A549 treated with Hydrocortisone at 1 μM for 4 hours (cell line): ENCODE data around the gene TRIM5. TPM values are rescaled to one million over a fixed set of nuclear protein-coding genes. Genes with fewer than 3 reads are reported as not detected.

Experiments used
- total RNA-seq: library from RNA; stranded (reverse); fragments of 200-300 nt; extraction: Qiagen RNA extraction; gene quantifications from 5 replicates; pipeline ENCODE4 v1.2.3, GENCODE V29; 2022

TRIM5 gene
- total RNA-seq: 8.9 to 12.4 TPM (median 9.6 TPM) in 5 replicates

GRCh38 chr11:5684646-5685362 lies at the start of gene TRIM5:
TRIM5 (minus strand) TSS chr11:5685074; CDS start chr11:5680177, 4,897 bp downstream.

GRCh38 chr11:5689551-5689983 lies 4.7 kb upstream of the TRIM5 start, which contains the start of gene TRIM22:
TRIM22 (plus strand) TSS chr11:5689790; CDS start chr11:5696233, 6,443 bp downstream.

GRCh38 chr11:5624489-5625279 lies 60.2 kb downstream of the TRIM5 start, which contains the start of gene TRIM34:
TRIM34 (plus strand) TSS chr11:5625001; CDS start chr11:5632332, 7,331 bp downstream.

Other genes with a start within 250 kb of the TRIM5 start
- gene OR51I1, start 243.6 kb downstream of the TRIM5 start, total RNA-seq: not detected in 5 replicates
- not detected in 5 replicates for gene OR51I2, start 235.8 kb downstream of the TRIM5 start, total RNA-seq
- not detected in 5 replicates for gene OR52D1, start 196.4 kb downstream of the TRIM5 start, total RNA-seq
- gene UBQLN3, start 175.1 kb downstream of the TRIM5 start, total RNA-seq: not detected in 5 replicates
- not detected in 5 replicates for gene UBQLNL, start 168.4 kb downstream of the TRIM5 start, total RNA-seq
- not detected in 5 replicates for gene OR52H1, start 136.5 kb downstream of the TRIM5 start, total RNA-seq
- gene OR52B6, start 104.2 kb downstream of the TRIM5 start, total RNA-seq: not detected in 5 replicates
- gene TRIM6, start 88.4 kb downstream of the TRIM5 start, total RNA-seq: 6.3 to 10.1 TPM (median 8.4 TPM) in 5 replicates
- 2.6 to 4.0 TPM (median 3.2 TPM) in 5 replicates for gene TRIM34, start 60.1 kb downstream of the TRIM5 start, total RNA-seq
- gene TRIM22, start 4.7 kb upstream of the TRIM5 start, total RNA-seq: 0.61 to 1.2 TPM (median 0.67 TPM) in 5 replicates
- not detected in 5 replicates for gene OR56B1, start 51.4 kb upstream of the TRIM5 start, total RNA-seq
- gene OR52N4, start 69.2 kb upstream of the TRIM5 start, total RNA-seq: not detected in 5 replicates
- not detected in 5 replicates for gene OR52N5, start 98.3 kb upstream of the TRIM5 start, total RNA-seq
- gene OR52N1, start 106.2 kb upstream of the TRIM5 start, total RNA-seq: not detected in 5 replicates
- gene OR52N2, start 123.8 kb upstream of the TRIM5 start, total RNA-seq: not detected in 5 replicates
- not detected in 5 replicates for gene OR52E6, start 156.8 kb upstream of the TRIM5 start, total RNA-seq
- gene OR52E8, start 172.6 kb upstream of the TRIM5 start, total RNA-seq: not detected in 5 replicates
- gene OR52E4, start 195.6 kb upstream of the TRIM5 start, total RNA-seq: not detected in 5 replicates
- not detected in 5 replicates for gene OR52E5, start 208.1 kb upstream of the TRIM5 start, total RNA-seq